GM21528 (cell line): ENCODE data around the gene LHX4.

Source experiments
- ATAC-seq: cut with Tn5 transposase; IDR thresholded peaks from one replicate; pipeline ENCODE4 v1.9.1; 2021; ENCODE audit warnings: mild to moderate bottlenecking, moderate library complexity; ENCODE audit not compliant: unreplicated experiment, low FRiP score

The LHX4 gene

DNA sequence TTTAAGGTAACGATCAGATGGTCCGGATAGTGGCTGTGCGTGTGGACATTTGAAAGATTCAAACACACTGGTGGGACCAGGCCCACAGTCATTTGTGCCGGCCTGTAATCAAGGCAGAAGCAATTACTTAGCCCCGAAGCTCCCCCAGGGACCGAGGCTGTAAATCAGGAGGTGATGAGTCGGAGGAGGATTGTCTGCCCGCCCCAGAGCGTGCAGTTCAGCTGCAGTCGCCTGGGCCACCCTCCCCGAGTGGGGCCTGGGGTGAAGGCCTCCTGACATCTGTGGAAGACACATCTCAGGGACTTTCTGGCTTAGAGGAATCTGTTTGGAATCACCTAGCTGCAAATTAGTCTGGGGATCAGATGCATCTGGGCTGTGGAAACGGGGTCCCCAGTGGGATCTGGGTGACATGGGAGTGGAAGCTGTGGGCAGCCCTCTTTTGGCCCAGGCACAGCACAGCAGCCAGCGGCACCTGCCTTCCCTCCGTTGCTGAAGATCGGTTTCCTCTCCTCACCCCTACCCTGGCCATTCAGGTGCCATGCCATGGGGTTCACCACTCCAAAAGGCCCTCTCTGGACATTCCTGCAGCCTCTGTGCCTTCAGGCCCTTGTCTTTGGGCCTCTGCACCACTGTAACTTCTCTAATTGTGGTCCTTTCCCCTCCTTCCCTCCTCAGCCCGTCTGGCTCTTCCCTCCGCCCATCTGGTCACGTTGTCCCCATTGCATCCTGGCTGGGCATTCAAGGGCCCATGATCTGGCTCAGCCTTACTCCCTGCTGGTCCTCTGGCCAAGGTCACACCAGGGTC is 25.7 kb downstream of the LHX4 start:
- no peak for ATAC-seq

DNA sequence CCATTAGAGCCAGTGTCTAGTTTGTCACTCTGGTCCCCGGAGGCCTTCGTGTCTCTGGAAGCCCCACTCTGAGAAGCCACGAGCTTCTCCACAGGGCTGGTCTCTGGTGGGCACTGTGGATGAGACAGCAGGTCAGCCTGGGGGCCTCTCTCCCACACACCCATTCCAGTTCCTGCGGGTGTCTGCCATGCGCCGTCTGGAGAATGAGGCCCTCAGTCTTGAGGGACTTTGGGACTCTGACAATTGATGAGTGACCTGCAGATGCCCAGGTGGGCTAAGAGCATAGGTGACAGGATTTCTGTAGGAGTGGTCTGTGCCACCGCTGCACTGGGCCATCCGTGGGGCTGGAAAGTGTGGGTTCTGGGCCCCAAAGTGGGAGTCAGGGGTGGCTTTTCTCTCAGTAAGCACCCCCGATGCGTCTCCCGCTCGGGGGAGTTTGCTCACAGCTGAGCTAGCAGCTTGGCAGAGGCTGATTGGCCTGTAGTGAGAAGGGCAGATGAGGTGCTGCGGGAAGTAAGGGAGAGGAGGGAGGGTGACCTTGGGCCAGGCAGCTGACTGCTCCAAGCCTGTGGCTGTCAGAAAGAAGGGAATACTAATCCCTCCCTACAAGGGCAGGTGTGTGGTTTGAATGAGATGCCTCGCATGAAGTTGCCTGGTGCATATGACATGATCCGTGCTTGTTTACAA is 26.4 kb downstream of the LHX4 start:
- ATAC-seq: no peak

DNA sequence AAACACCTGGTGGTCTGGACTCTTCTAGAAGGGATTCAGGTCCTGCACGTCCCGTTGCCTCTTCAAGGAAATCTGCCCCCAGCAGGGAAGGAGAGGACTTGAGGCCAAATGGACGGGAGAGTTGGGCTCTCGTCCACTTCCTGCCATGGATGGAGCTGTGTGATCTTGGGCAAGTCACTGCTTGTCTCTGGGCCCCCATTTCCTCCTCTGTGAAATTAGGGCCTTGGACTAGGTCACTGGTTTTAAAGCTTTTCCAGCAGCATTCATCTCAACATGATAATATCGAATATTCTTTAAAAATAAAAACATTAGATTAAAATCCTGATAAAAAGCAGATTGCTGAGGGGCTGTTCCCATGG is 26.9 kb downstream of the LHX4 start:
- no peak for ATAC-seq

DNA sequence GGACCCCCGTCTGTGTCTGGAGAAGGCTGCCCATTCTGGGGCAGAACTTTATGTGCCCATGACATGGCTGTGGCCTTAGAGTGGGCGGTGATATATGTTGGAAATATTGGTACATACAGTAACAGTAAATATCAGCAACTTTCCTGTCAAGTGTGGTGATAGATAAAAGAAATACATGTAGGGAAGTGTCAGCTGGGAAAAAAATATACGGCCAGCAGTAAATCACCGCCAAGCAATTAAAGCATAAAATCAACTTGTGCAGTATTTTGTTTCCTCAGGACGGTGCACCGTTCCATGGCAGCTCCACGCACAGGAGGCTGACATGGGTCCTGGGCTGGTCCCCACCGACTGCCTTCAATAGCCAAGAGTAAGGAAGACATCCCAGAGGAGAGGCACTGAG is 27.4 kb downstream of the LHX4 start:
- ATAC-seq: no peak

DNA sequence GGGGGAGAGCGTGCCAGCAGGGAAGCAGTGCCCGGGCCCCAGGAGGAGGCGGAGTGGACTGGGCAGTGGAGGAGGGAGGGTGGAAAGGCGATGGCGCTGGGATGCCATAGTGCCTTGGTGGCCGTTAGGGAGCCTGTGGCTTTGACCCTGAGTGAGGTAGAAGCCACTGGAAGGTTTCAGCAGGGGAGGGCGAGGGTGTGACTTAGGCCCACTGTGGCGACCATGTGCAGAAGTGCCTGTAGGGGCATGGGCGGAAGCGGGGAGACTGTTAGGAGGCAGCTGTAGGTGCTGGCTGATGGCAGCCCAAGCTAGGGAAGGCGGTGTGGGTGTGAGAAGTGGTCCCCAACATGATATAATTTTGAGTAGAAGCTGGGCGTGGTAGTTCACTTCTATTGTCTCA is 28.2 kb downstream of the LHX4 start:
- ATAC-seq: no peak

DNA sequence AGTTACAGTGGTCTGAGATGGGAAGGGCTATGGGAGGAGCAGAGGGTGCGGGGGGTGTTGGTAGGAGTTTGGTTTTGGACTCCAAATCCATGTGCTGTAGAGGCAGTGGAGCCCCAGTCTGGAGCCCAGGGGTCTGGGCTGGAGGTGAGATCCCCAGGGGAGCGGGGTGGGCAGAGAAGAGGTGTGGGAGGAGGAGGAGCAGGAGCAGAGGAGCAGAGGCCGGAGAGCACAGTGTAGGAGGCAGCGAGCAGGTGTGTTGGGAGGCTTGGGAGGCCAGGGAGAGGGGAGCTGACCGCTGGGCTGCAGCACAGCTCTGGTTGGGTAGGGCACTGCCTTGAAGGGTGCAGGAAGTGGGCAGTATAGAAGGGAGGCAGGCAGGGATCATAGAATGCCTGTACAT is 28.9 kb downstream of the LHX4 start:
- ATAC-seq: no peak

DNA sequence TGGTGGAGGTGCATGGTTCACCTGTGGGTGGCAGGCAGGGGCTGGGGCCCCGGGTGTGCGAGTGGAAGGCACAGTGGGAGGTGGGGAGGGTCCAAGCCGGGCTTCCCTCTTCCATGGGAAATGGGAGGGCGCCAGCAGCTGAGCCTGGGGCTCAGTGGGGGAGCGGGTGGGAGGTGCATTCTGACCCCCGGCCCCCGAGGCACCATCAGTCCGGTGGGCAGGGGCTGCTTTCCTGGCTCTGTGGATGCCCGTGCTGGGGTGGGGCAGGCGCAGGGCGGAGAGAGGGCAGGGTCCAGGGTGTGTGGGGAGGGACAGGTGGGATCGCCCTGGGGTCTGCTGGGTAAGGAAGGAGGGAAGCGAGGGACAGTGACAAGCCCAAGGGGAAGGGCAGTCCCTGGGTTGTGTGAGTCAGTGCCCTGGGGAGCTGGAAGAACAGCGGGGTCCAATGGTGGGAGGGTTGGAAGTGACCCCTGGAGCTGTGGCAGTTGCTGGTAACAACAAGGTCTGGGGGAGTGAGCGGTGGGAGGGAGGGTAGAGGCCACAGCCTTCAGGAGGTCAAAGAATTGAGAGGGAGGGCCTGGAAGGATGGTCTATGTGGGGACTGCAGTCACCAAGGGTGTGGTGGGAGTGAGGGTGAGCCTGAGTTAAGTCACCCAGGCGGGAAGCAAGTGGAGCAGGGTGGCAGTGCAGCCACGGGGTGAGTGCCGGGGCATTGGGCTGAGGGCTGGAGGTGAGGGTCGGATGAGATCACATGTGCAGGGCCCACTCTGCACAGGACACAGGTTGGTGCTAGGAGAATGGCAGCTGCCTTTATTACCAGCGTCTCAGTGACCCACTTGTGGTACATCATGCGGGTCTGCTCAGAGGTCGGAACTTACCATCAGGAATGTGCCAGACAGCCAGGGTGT is 29.6 kb downstream of the LHX4 start:
- no peak for ATAC-seq

DNA sequence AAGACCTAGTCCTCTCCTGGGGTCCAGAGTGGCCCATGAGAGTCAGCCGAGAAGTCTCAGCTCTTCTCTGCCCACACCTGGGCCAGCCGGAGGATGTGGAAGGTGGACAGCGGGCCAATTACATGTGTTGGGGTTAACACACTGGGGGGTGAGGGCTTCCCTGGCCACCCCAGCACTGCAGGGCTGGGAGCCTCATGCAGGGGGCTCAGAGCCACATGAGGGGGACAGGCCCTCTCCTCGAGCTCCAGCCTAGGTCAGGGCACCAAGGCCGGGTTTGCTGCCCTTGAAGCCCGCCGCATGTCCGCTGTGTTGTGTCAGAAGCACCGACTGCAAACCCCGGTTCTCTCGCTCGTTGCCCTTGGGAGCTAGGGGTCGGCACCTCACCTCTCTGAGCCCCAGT is 30.5 kb downstream of the LHX4 start:
- no peak for ATAC-seq

DNA sequence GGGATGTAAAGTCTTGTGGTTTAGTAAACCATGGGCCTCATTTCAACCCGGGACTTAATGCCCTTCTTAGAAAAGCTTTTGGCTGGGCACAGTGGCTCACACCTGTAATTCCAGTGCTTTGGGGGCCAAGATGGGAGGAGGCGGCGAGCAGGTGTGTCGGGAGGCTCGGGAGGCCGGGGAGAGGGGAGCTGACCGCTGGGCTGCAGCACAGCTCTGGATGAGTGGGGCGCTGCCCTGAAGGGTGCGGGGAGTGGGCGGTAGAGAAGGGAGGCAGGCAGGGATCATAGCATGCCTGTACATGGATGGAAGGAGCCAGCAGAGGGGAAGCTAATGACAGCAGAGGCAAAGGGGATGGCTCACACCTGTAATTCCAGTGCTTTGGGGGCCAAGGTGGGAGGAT is 31.0 kb downstream of the LHX4 start:
- no peak for ATAC-seq

DNA sequence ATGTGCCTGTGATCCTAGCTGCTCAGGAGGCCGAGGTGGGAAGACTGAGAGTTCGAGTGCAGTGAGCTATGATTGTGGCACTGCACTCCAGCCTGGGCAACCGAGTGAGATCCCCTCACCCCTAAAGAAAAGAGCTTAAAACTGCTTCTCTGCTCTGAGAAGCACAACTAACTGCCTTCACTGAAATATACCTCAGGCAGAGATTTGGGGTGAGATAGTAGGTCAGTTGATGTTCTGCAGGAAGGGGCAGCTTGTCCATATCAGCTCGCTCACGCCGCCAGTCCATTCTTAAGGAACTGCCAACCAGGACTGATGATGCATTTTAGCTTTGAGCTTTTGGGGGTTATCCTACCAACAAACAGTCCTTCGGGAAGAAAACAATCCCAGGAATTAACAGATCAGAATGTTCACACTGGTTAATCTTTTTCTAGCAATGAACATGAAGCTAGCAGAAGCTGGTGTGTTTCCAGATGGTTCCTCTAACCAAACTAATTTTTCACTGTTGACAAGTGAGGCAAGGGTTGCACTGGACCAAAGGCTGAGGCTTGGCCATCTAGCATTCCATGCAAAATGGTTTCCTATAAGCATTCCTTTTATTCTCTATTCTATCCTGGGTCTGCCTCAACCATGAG is 31.6 kb downstream of the LHX4 start:
- ATAC-seq: no peak

DNA sequence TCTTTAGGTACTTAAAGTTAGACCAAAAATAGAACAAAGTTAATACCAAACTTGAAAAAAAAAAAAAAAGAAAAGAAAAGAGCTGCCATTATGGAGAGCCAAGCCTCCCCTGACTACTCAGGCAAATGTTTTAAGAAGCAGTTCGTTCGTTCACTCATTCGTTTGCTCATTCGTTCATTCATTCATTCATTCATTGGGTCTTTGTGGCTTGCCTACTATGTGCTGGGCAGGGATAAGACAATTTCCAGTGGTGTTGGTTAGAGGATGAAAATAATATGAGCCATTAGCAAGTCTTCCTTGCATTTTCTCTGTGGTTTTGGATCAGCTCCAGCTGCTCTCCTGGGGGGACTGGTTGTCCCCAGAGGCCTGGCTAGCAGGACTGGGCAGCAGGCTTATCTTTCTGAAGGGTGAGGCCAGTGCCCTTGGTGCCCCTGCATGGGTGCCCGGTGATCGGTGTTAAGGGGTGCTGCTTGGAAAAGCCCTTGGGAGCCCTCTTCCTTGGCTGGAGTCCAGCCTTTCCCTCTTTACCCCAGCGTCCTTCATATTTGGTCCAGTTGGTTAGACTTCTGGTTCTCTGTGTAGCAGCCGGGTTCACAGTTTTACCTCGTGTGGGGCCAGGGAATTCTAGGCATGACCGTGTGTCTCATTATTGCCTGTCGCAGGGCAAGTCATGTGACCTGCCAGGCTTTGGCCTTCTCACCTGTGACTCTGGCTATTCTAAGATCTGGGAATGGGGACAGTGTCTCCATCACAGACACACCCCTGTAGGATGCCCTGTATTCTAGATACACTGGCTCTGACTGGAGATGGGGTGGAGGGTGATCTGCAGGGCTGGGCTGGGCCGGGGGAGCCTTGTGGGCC is 32.8 kb downstream of the LHX4 start:
- no peak for ATAC-seq

DNA sequence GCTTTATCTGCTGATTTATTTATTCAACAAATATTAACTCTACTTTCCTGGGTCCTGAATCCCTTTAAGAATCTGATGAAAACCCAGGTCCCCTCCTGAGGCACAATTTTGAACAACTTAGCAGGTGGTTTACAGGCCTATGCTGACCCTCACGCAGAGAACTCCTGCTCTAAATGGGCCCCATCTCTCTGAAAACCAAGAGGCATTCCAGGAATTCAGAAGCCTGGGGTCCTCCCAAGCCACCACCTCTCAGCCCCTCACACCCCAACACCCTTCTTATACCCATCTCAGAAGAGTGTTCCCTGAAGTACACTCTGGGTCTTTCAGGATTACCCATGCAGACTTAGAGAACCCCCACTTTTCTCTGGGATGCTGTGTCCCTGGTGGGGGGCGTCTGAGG is 34.5 kb downstream of the LHX4 start:
- no peak for ATAC-seq

DNA sequence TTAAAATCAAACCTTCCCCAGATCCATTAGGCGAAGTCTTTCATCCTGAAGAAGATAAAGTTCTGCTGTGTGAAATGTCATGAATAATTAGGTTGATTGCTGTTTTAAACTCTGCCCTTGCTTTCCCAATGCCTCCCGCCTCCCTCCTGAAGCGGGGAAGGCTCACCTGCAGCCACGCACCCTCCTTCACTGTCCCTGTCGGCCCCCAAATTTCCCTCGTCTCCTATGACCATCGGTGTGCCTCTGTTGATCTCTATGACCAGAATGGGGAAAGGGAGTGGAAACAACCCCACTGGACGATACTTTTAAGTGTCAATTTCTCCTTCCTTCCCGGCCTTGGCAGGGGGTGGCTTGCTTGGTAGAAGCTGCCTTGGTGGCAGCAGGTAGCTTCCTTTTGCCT is 35.1 kb downstream of the LHX4 start:
- no peak for ATAC-seq

DNA sequence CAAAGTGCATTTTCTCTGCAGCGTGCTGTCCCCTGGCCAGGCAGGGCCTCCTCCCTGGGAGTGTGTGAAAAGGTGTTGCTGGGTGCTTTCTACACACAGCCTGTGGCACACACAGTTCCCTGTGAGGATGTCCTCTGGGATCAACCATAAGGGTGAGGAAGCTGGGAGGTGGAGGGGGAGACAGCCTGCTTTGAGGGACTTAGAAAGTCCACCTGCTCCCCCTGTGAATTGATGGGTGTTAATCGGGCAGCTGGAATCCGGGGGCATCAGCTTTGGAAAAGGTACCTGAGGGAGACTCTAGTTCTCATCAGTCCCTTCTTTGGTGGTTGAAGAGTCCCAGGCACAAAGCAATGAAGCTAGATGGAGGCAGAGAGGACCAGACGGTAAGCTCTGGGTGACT is 35.8 kb downstream of the LHX4 start:
- ATAC-seq: no peak

DNA sequence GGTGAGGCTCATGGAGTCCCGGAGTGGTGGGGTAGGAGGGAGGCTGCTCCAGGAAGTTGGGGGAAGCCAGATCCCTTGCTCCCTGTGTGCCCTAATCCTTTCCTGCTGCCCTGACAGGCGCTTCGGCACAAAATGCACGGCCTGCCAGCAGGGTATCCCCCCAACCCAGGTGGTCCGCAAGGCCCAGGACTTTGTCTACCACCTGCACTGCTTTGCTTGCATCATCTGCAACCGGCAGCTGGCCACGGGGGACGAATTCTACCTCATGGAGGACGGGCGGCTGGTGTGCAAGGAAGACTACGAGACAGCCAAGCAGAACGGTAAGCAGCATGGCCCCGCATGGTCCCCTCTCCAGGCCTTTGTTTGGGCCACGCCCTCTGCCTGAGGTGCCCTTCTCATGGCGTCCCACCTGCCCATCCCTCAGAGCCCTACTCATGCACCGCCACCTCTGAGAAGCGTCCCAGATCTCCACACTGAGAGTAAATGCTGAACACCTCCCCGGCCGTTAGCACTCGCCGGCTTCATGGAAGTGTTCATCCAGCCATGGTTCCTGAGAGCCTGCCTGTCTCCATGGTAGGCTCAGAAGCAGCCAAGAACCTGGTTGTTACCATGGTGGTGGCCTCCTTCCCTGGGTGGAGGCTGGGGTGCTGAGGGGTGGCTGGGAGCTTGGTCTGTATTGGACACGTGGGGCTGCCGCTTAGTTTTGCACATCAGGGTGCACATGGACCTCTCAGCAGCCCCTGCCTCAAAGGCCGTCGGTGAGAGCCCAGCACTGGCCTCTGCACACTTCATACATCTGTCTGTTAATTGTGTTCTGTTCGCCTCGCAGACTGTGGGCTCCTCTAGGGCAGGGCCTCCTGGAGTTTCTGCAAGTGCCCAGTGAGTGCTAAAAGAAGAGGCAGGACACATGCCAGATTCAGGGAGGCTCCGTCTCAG is 36.5 kb downstream of the LHX4 start:
- no peak for ATAC-seq

DNA sequence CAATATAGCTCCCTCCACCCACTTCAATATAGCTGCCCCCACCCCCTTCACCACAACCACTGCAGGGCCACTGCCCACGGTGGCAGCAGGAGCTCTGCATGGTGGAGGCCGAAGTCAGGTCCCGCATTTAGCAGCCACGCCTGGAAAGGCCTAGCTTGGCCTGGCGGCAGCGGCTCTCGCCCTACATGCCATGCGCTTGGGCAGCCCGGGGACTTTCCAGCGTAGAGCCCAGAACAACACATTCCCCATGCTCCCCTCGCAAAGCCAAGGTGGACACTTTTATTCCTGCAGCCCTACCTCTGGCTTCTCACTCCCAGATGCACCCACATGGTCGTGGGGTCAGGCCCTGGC is 37.1 kb downstream of the LHX4 start:
- ATAC-seq: no peak

DNA sequence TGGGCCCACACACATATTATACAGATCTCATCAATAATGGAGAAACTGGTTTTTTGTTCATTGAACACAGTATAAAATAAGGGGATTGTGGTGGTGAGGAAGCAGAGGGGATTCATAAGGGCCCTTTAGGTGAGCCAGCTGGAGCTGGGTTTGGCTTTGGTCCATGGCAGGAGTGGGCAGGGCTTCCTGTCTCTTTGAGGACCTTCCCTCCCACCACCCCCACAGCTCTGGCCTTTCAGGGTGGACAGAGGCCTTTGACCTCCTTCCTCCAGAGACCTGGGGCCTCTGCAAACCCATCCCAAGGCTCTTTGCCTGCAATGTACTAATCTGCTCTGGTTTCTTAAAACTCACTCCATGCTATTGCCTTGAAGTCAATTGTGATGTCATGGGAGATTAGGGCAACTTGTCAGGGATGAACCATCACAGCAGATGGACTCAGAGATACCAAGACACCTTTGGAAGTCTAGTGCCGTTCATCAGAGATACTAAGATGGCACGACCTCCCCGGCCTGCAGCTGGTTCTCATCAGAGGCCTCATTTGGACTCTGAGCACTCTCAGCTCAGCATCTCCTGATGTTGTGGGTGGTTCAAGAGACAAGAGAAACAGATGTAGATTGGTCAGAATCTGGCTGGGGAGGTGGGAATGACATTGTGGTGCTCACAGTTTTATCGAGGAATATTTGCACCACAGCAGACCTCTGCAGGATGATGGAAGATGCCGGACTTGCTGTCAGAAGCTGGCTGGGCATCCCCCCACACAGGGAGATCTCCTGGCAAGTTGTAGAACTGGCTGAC is 37.9 kb downstream of the LHX4 start:
- no peak for ATAC-seq

DNA sequence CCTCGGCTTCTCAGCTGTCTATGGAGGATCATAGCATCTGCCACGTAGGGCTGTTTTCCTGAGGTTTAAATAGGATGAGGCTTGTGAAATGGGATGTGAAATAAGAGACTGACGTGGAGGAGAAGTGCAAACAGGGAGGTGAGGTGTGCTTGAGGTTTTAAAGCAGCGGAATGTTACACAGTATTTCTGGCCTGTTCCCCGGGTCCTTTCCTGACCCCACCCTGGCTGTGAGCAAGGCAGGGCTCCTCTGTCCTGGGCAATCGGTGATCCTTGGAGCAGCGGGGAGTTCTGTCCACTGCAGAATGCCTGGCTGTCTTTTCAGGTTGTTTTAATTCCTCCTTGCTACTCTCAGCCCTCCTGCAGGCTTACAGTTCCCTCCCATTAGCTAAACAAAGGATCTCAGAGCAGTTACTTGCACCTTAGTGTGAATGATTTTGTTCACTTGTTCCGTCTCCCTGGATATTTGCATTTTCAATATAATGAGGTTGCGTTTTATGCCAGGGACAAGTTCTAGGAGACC is 38.6 kb downstream of the LHX4 start:
- ATAC-seq: no peak
